Ovary (tissue), 3 donors: ENCODE data around the gene EDDM3A.

ENCODE experiments used
- POLR2A ChIP-seq: fragments of 450-650 bp; IDR thresholded peaks from one replicate; pipeline ENCODE4 v1.6.1; 2017; ENCODE audit warnings: antibody characterized with exemption, mild to moderate bottlenecking, moderate library complexity
- TF ChIP-seq, protein P1 (sequence below), 3 donors: fragments of 450-650 bp in 2 of 3; fragments of 200-600 bp in 1 of 3; IDR thresholded peaks; one replicate each; pipeline versions ENCODE4 v1.5.1 to v1.8.0; 2016 to 2022; ENCODE audit warnings: antibody characterized with exemption in 3 of 3, mild to moderate bottlenecking in 1 of 3
- donor health status: DM: no; HTN: no; CAD: no.

DNA sequence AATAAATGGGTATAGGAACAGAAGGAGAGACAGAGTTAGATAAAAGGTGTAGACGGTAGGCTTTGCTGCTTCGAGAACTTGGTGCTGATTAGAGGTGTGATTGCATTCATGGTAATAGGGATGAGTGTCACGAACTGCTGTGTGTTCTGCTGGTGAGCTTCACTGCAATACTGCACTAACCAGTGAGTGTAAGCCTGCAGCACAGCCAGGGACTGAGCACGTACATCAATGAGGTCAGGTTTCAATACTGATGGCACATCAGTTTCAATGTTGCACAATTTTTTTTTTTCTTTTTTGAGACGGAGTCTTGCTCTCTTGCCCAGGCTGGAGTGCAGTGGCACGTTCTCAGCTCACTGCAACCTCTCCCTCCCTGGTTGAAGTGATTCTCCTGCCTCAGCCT, 24.9 kb upstream of the EDDM3A start:
- TF ChIP-seq, protein P1, sequence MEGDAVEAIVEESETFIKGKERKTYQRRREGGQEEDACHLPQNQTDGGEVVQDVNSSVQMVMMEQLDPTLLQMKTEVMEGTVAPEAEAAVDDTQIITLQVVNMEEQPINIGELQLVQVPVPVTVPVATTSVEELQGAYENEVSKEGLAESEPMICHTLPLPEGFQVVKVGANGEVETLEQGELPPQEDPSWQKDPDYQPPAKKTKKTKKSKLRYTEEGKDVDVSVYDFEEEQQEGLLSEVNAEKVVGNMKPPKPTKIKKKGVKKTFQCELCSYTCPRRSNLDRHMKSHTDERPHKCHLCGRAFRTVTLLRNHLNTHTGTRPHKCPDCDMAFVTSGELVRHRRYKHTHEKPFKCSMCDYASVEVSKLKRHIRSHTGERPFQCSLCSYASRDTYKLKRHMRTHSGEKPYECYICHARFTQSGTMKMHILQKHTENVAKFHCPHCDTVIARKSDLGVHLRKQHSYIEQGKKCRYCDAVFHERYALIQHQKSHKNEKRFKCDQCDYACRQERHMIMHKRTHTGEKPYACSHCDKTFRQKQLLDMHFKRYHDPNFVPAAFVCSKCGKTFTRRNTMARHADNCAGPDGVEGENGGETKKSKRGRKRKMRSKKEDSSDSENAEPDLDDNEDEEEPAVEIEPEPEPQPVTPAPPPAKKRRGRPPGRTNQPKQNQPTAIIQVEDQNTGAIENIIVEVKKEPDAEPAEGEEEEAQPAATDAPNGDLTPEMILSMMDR (IDR thresholded peaks at IDR 0.05) = no peak
- no peak for TF ChIP-seq POLR2A
